ENCODE data around the gene TEX50.

DNA sequence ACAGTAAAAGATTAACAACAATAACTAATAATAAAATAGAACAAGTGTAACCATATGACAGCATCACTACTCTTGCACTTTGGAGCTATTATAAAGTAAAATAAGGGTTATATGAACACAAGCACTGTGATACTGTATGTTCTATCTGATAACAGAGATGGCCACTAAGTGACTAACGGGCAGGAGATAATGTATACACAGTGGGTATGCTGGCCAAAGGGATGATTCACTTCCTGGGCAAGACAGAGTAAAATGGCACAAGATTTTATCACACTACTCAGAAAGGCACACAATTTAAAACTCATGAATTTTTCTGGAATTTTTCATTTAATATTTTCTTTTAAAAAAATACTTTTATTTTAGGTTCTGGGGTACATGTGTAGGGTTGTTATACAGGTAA, 44.6 kb upstream of the TEX50 start:
- TF ChIP-seq, protein P1, sequence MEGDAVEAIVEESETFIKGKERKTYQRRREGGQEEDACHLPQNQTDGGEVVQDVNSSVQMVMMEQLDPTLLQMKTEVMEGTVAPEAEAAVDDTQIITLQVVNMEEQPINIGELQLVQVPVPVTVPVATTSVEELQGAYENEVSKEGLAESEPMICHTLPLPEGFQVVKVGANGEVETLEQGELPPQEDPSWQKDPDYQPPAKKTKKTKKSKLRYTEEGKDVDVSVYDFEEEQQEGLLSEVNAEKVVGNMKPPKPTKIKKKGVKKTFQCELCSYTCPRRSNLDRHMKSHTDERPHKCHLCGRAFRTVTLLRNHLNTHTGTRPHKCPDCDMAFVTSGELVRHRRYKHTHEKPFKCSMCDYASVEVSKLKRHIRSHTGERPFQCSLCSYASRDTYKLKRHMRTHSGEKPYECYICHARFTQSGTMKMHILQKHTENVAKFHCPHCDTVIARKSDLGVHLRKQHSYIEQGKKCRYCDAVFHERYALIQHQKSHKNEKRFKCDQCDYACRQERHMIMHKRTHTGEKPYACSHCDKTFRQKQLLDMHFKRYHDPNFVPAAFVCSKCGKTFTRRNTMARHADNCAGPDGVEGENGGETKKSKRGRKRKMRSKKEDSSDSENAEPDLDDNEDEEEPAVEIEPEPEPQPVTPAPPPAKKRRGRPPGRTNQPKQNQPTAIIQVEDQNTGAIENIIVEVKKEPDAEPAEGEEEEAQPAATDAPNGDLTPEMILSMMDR (IDR thresholded peaks at IDR 0.05; ENCODE audit: borderline replicate concordance, extremely low read depth, low read length, poor library complexity, severe bottlenecking): no peak
- TF ChIP-seq EZH2 (IDR thresholded peaks at IDR 0.05; ENCODE audit: borderline replicate concordance, low read depth, low read length, severe bottlenecking): no peak

All from DND-41 (cell line).